Non-pigmented ciliary epithelial cell (primary cell): ENCODE results near the gene MLLT1.

Experiments
- DNase-seq: peaks from one replicate; pipeline ENCODE4 v3.0.0-alpha.2; 2010; ENCODE audit warnings: low read depth

The MLLT1 gene

DNA sequence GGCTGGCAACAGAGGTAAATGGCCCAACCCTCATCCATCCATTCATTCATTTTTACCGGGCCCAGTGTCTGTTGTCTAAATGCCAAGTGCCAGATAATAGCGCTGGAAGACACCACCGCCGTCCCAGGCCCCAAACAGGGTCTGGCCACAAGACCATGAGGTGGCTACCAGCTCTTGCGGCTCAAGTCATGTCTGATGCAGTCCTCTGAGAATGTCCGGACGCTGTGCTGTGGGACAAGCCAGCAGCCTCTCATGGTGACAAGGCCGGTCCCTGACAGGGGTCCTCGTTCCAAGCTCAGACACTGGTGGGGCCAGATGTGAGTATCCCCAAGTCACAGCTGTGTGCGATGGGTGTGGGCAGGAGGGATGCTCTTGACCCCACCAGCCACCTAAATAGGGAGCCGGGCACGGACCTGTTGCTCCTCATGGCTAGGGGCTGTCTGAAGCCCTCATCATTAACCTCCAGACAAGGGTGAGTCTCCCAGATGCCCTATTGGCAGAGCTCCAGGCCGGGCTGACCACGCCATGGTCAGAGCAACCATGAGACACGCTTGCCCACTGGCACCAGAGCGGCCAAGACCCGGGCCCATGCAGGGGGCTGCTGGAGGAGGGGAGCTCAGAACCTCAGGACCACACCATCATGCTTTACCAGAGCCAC lies 58.4 kb downstream of the MLLT1 start:
- no peak for DNase-seq

DNA sequence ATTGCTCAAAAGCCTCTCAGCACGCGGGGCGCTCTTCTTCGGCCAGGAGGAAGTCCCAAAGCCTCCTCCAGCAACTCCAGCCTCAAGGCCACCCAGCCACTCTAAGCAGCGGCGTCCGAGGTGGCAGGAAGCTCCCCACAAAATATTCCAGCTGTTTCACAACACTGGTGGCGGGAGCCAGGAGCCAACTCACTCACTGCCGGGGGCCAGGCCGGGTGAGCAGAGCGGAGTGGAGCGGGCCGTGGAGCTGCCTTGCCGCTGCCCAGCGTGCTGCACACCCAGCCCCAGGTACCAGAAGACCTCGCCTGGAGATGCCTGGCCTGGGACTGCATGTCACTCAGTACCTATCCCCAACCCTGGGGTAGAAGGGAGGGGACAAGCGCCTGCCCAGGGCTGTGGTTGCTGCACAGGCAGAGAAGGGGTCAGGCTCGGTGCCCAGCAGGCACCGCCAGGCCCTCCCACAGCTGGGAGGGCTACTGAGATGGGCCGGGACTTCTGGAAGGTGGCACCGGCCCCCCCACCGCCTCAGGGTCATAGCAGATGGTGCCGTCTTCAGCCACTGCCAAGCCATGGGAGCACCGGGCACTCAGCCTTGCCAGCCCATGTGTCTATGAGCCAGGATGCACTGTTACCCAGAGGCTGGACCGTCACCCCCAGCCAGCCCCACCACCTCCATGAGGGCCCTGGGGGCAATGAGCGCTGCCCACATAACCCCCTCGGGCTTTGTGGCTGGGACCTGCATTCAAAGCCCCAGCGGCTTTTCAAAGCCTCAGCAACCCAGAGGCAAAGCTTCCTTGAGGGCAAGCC lies 59.2 kb downstream of the MLLT1 start:
- DNase-seq, result no peak

DNA sequence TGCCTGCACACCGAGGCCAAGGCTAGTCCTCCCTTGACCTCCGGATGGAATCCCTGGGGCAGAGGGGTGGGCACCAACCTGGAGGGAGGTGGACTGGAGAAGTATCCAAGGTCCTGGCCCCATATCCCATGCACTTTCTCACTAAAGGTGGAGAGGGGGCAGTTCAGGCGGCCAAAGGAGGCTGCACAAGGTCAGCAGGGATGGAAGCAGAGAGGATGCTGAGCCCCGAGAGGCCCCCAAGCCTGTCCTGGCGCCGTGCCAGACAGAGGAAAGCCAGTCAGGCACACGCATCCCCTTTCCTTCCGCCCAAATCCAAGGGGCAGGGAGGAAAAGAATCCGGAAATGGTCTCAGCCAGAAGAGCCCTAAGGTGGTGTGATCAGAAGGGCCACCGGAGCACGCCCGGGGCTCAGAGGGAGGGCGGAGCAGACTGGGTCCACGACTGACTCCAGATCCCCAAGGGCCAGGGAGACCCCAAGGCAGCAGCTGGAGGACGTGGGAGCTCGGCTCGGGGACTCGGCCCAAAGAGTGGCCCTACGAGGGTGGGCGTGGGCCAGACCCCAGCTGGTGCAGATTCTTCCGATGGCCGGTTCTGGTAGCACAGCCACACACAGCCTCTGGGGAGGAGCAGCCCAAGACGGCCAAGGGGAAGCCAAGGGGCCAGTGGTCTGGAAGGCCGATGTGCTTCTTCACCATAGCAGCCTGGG lies 60.0 kb downstream of the MLLT1 start:
- no peak for DNase-seq

DNA sequence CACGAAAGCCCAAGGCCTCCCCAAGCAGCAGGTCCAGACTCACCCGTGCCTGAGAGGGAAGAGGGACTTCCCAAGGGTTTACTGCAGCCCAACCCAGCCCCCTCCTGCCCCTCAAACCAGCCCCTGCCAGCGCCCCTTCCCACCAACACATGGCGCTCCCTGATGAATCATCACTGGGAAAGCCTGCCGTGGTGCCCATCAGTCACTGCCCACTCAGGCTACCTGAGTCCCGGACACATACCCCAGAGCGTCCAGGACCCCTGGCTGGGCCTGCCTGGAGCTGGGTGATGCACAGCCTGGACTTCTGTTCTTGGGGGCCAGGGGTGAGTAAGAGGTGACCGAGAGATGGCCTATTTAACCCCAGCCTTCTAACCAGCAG lies 60.6 kb downstream of the MLLT1 start:
- no peak for DNase-seq

DNA sequence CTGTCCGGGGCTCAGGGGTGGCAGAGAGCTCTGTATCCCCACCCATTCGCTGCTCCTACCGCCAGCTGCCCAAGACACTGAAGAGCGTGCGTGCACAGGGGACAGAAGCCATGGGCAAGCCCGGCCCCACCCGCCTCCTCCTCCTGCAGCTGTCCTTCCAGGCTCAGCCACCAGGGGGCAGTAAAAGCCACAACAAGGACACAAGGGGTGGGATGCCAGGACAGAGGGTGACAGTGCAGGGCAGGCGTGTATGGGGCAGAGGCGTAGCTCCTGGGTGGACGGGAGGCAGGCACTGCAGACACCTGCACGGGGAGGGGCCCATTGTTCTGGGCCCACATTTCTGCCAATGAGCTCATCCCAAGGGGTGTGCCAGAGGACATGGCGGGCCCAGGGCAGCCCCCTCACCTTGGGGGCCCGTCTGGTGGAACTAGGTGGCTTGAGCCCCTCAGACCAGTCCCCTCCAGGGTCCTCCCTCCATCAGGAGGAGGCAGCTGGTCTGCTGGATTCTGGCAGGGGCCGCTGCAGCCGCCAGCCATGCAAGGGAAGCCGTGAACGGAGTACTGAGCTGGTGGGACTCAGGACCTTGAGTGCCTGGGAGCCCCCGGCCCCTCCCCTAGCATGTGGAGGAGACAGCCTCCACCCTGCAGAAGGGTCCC lies 61.2 kb downstream of the MLLT1 start:
- DNase-seq, result no peak

DNA sequence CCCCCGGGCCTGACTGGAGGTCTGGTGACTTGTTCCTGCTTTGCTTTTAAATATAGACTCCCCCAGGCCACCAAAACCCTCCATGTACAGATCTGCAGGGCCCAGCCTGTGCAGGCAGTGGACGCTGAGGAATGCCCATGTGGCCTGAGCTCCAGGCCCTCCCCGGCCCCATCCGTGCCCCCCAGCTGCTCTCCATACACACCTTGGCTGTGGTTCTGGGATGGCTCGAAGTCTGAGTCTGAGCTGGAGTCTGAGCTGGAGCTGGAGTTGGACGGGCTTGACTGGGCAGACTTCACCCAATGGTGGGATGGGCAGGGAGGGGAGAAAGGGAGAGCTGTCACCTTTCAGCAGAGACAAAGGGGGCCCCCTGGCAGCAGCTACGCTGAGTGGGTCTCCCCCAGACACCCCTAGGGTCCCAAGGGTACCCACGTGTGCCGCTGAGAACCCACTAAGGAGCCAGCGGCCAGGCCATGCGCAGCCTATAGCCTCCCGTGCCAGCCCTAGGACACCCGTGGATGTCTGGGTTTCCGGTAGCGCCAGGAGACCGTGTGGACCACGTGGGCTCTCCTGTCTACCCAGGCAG lies 61.9 kb downstream of the MLLT1 start:
- DNase-seq, result no peak

DNA sequence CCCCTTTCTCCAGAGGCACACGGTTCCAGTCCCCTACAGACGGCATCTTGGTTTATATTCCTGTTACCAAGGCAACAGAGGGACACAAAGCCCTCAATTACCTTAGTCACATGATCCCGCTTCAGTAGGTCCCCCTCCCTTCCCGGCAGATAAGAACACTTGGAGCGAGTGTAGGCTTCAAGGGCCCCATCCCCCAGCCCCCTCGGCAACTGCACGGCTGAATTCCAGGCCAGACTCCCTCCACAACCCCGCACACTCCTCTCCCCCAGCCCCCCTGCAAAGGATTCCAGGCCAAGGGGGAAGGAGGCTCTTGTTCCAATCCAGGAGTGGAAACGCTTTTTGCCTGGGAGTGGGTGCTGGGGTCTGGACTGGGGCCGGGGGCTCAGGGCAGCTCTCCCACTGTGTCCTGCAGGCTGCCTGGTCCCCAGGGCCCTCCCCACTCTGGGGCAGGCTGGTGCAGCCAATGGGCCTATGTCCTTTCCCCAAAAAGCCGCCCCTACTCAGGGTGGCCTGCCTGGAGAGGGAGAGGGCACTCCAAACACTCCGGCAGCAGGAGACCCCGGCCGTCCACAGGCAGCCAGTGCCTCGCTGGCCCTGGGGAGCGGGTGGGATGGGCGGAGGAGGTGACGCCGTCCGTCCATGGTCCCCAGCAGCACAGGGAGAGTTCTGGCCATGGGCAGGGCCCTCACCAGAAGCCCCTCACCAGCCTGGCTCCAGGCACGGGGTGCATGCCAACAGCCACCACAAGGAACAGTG lies 62.6 kb downstream of the MLLT1 start:
- no peak for DNase-seq

DNA sequence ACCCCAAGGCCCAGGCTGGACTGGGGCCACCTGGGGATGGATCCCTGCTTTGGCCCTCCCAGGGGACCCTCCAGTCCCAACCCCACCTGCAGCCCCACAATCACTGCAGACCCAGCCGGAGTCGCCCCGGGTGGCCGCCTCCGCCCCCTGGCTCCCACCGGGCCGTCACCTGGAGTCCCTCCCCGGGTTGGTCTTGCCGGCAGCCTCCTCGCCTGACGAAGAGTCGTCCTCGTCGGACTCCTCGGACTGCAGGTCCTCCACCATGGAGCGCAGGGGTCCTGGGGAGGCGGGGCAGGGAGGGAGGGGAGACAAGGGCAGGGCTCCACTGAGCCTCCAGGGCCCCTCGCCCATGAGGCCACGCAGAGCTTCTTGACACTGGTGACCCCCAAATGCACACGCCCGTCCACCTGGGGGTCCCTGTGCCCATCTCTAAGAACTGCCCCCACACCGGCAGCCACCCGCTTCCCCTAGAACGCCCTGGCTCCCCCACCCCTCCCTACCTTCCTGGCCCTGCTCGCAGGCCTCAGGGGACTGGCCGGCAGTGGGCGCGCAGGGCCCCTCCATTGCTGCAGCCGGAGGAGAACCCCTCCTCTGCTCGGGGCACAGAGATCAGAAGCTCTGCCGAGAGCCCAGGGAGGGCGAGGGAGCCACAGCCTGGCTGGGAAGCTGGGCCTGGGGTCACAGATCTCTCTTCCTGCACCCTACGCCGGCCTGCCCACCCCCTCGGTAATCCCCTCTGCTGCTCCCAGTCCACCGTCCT lies 63.4 kb downstream of the MLLT1 start:
- no peak for DNase-seq

DNA sequence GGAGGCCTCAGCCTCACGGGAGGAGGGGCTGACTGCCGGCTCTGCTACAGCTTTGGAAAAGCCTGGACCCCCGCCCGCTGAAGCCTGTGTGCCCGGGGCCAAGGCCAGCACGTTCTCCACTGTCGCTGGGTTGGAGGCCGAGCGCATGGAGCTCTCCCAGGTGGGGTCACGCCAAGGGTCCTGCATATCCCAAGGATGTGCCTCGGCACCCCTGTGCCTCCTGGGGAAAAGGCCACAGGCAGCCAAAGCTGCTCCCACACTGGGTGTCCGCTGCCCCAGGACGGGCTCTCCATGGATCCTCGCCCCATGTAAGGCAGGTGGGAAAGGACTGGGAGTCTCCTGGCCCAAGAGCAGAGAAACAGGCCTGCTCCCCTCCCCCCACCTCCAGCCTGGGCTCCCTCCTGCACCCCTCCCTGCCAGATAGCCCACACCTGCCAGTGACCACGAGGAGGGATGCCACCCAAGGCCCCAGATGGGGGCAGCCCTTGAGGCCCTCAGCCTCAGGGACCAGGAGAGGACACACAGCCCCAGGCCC lies 64.0 kb downstream of the MLLT1 start:
- DNase-seq, result no peak

DNA sequence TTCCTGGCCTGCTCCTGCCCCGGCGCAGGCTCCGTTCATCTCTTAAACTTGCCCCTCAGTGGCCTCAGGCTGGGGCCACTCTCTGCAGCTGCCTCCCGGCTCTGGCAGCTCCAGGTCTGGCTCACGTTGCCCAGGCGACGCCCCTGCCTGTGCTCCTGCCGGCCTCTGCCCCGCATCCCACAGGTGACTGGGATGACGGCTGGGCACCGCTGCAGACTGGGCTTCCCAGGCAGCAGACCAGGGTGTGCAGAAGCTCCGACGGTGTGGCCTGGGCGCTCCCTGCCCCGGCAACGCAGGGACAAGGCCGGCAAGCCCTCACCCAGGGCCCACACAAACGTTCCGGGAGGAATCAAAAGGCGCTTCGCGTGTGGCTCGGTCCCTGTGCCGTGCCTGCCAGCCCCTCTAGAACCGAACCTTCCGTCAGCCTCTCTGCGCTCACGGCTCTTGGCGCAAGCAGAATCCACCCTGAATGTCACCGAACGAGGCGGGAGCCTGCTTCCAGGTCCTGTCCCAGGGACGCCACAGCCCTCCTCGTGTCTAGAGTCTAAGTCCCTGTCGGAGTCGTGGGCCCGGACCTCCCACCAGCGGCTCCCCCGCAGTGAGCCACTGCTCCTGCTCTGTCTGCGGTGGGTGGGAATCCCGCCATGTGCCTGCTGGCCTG lies 64.8 kb downstream of the MLLT1 start:
- DNase-seq, result no peak

DNA sequence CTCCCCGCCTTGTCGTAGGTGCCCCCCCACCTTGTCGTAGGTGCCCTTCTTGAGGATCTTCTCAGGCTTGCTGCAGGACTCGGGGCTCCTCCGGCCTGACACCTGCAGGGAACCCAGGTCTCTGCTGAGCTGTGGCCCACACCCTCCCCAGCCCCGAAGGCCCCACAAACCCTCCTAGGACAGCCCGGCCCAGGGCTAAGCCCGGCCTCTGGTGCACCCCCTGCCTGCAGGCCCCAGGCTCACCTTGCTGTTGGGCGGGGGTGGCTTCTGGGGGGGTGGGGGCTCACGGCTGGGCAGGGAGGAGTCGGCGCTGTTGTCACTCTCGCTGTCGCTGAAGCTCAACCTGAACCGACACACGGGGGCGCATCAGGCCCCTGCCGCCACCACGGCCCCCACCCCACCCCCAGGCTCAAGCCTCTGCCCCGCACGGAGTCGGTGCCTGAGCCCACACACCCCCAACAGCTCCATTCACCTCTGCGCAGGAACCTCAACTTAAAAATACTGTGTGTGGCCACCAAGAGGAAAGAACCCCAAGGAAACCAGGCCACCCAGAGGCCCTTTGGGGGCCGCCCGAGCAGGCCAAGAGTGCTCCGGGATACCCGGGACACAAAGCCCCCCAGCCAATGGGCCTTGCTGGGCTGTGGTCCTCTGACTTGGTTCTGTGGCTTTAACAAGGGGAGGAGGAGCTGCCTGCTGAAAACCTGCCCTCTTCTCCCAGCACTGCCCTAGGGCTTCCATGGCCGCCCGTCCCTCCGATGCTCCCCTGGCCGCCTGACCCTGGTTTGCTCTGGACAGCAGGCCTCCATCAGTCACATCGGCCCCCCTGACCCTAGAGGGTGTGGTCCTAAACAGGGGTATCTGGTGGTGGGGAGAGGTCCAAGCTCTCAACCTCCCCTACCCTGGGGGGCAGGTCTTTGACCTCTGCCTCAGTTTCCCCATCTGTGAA lies 65.8 kb downstream of the MLLT1 start:
- no peak for DNase-seq

DNA sequence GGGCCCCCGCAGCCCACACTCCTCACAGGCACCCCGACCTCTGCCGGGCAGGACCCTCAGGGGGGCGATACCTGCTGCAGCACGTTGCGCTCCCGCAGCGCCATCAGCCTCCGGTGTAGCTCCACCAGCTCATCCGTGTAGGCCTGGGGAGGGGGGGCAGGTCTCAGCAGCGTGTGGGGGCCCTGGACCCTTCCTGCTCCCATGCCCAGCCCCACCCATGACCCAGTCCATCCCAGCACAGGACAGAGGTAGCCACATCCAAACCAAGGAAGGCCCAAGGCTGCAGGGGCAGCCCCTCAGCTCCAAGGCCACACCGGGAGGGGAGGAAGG lies 66.5 kb downstream of the MLLT1 start:
- no peak for DNase-seq

DNA sequence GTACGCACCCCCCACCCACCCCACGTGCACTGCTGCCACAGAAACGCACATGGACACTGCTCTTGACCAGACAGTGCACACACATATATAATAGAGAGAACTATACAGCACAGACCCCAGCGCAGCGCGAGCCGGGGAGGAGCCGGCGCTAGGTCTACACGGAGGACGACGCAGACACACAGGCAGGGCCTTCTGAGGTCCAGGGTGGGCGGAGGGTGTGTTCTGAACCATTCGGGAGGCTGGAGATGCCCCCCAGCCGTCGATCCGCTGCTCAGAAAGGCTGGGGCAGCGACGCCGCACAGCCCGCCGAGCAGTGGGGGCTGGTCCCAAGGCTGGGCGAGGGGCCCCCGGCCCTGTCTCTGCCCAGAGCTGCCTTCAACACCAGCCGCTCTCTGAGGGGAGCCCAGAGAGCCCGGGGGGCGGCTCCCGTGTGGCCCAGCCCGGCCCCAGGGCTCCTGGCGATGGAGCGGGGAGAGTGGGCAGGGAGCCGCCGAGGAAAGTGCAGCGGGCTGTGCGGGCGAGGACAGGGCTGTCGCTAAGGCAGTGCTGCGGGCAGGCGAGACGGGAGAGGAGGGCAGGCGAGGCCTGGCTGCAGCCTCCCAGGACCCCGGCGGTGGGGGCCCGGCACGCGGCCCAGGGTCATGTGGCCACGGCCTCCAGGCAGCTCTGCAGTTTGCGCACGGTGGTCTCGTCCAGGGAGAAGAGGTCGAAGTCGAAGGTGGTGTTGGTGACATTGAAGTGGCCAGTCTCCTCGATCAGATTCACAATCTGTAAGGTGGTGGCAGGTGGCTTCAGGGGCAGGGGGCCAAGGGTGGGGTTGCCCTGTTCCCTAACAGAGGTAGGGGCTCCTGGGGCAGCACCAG lies 67.1 kb downstream of the MLLT1 start:
- no peak for DNase-seq

DNA sequence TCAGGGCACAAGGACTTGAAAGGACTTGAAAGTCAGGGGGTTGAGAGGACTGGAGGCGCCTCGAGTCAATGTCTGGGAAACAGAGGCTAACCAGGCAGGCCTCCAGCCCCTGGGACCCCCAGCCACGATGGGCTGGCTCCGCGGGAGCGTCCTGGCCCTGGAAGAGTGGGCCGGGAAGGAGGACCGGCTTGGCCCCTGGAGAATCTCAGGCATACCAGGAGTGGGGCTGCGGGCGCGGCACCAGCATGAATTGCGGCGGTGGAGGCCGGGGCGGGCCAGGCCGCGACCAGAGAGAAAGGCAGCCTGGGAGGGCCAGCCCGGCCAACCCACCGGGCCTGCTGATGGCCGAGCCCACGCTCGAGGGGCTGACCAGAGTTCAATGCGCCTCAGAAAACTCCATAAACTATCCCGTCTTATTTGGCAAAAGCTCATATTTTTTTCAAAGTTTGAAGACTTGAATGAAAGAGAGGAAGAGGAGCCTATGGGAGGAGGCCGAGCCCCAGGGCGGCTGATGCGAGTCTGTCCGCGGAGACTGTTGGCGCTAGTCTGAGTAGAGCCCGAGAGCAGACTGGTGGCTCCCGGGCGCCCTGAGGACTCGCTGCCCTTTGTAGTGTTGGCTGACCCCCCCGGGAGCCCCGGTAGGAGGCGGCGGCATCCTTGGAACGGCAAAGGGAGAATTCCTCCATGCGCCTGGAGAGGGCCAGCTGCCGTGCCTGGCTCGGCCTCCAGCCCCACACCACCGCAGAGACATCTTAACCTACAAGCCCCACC lies 68.0 kb downstream of the MLLT1 start:
- DNase-seq, result no peak

DNA sequence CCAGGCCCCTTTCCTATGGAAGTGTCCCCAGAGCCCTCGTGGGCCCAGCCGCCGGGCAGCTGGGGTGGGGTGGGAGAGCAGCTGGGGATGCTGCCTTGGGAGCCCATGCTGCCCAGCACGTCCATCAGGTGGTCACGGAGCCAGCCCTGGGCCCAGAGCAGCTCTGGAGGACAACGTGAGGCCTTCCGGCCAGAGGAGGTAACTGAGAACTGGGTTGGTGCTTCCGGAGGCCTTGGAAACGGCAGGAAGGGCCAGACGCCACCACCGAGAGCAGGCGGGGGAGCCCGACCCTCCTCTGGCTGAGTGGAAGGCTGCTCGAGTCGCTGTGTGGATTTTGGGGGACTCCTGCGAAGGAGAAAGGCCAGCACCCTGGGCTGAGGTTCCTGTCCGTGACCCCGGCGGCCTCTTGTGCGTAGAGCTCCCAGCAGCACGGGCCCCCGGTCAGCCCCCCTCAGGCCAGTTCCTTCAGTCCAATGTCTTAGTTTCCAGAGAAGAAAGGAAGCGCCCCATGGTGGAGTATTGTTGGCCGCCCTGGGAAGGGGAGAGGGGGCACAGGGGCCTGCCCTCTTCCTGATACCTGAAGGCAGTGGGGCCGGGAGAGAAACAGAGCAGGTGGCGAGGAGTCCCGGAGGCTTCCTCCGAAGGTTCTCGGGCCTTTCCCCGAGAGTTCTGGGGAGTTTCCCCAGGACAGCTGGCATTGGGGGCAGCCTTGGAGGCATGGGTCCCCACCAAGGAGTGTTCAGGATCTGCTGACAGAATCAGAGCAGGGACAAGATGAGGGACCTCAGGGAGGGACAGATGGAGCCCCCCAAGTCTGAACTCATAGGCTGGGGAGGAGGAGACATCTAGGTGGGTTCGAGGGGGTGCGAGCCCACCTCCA lies 68.8 kb downstream of the MLLT1 start:
- no peak for DNase-seq

DNA sequence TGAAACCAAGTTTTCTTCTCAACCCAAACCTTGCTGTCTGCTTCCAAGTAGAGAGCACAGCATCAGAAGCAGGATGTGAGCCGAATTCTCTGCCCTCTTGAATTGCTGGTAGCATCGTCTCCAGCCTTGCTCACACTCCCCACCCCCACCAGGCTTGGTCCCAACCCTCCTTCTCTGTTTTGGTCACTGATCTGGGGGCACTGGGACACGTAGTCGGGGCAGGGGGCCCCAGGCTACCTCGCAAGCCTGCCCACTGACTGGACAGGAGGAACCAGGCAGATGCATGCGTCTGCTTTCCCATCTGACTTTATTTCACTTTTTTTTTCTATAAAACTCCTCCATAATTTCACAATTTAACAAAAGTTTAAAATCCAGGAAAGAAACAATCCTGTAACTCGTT lies 69.7 kb downstream of the MLLT1 start:
- no peak for DNase-seq
